ENCODE data around the gene UMAD1.
A peak's percentile ranks its signal among the peaks of the same experiment; 100 is the strongest.

The UMAD1 gene

GRCh38 chr7:7857143-7857583 lies 216.6 kb downstream of the UMAD1 start:
- Mint-ChIP-seq H3K36me3 (ENCODE audit: low read depth) (peaks cover 21% of the 10 kb centered on the region), H3K9me3 (peaks cover 23% of the 10 kb centered on the region), H3K4me3 (no peak overlapping the region), H3K27ac (no peak overlapping the region), H3K27me3 (no peaks in the 10 kb centered on the region), H3K4me1 (ENCODE audit: low read depth) (peaks cover 7% of the 10 kb centered on the region)
- intact Hi-C loops (cut with micrococcal nuclease) = no loop called here

- Mint-ChIP-seq H3K4me3 (no peak overlapping the region), H3K4me1 (ENCODE audit: low read depth) (peaks cover 10% of the 10 kb centered on the region), H3K27ac (peak overlapping the region; percentile 10), H3K9me3 (peaks cover 23% of the 10 kb centered on the region), H3K27me3 (no peaks in the 10 kb centered on the region), H3K36me3 (ENCODE audit: low read depth) (peaks cover 21% of the 10 kb centered on the region)
- intact Hi-C loops (cut with micrococcal nuclease) = no loop called here
These were observed 218.0 kb downstream of the UMAD1 start for GRCh38 chr7:7858559-7858958.

GRCh38 chr7:7859411-7859810 lies 218.9 kb downstream of the UMAD1 start:
- intact Hi-C loops (cut with micrococcal nuclease) = no loop called here
- Mint-ChIP-seq H3K4me1 (ENCODE audit: low read depth) (peaks cover 12% of the 10 kb centered on the region), H3K27me3 (no peaks in the 10 kb centered on the region), H3K27ac (no peak overlapping the region), H3K36me3 (ENCODE audit: low read depth) (peaks cover 19% of the 10 kb centered on the region), H3K9me3 (peaks cover 19% of the 10 kb centered on the region), H3K4me3 (no peak overlapping the region)

- Mint-ChIP-seq H3K27ac (no peak overlapping the region), H3K4me1 (ENCODE audit: low read depth) (peaks cover 12% of the 10 kb centered on the region), H3K27me3 (no peaks in the 10 kb centered on the region), H3K36me3 (ENCODE audit: low read depth) (peaks cover under 1% of the 10 kb centered on the region), H3K9me3 (peaks cover 1% of the 10 kb centered on the region), H3K4me3 (no peak overlapping the region)
- intact Hi-C loops (cut with micrococcal nuclease) = no loop called here
These were observed 220.7 kb downstream of the UMAD1 start for GRCh38 chr7:7861211-7861633.

- Mint-ChIP-seq H3K4me1 (ENCODE audit: low read depth) (peaks cover 12% of the 10 kb centered on the region), H3K9me3 (no peaks in the 10 kb centered on the region), H3K27ac (no peak overlapping the region), H3K27me3 (no peaks in the 10 kb centered on the region), H3K36me3 (ENCODE audit: low read depth) (no peaks in the 10 kb centered on the region), H3K4me3 (no peak overlapping the region)
- intact Hi-C loops (cut with micrococcal nuclease) = no loop called here
These were observed 221.8 kb downstream of the UMAD1 start for GRCh38 chr7:7862393-7862792.

- intact Hi-C loops (cut with micrococcal nuclease) = loop anchor here (5.0 kb wide), 1 partner anchor 99 kb away; the partner anchor contains the start of gene GLCCI1
- Mint-ChIP-seq H3K4me3 (no peak overlapping the region), H3K27ac (no peak overlapping the region), H3K4me1 (ENCODE audit: low read depth) (peaks cover 5% of the 10 kb centered on the region), H3K27me3 (no peaks in the 10 kb centered on the region), H3K9me3 (no peaks in the 10 kb centered on the region), H3K36me3 (ENCODE audit: low read depth) (no peaks in the 10 kb centered on the region)
These were observed 227.5 kb downstream of the UMAD1 start for GRCh38 chr7:7867846-7868571.

GRCh38 chr7:7868572-7868899 lies 228.0 kb downstream of the UMAD1 start:
- intact Hi-C loops (cut with micrococcal nuclease) = loop anchor here (5.0 kb wide), 1 partner anchor 99 kb away; the partner anchor contains the start of gene GLCCI1

GRCh38 chr7:7869036-7869435 lies 228.5 kb downstream of the UMAD1 start:
- H3K36me3 Mint-ChIP-seq (ENCODE audit: low read depth) = peaks cover 4% of the 10 kb centered on the region
- H3K4me1 Mint-ChIP-seq (ENCODE audit: low read depth) = no peaks in the 10 kb centered on the region
- no peaks in the 10 kb centered on the region for H3K27me3 Mint-ChIP-seq
- H3K4me3 Mint-ChIP-seq = no peak overlapping the region
- no peaks in the 10 kb centered on the region for H3K9me3 Mint-ChIP-seq
- intact Hi-C loops (cut with micrococcal nuclease) = loop anchor here (5.0 kb wide), 1 partner anchor 98 kb away; the partner anchor contains the start of gene GLCCI1
- H3K27ac Mint-ChIP-seq = no peak overlapping the region

More at GRCh38 chr7:7868572-7868899, 228.0 kb downstream of the UMAD1 start:
- no peak overlapping the region for H3K4me3 Mint-ChIP-seq
- no peaks in the 10 kb centered on the region for H3K9me3 Mint-ChIP-seq
- H3K27ac Mint-ChIP-seq = no peak overlapping the region
- peaks cover 1% of the 10 kb centered on the region for H3K4me1 Mint-ChIP-seq (ENCODE audit: low read depth)
- H3K27me3 Mint-ChIP-seq = no peaks in the 10 kb centered on the region
- H3K36me3 Mint-ChIP-seq (ENCODE audit: low read depth) = no peaks in the 10 kb centered on the region

- H3K9me3 Mint-ChIP-seq = peaks cover under 1% of the 10 kb centered on the region
- H3K36me3 Mint-ChIP-seq (ENCODE audit: low read depth) = peaks cover 8% of the 10 kb centered on the region
- H3K27me3 Mint-ChIP-seq = no peaks in the 10 kb centered on the region
- H3K4me3 Mint-ChIP-seq = no peak overlapping the region
- H3K27ac Mint-ChIP-seq = no peak overlapping the region
- intact Hi-C loops (cut with micrococcal nuclease) = loop anchor here (5.0 kb wide), 1 partner anchor 98 kb away; the partner anchor contains the start of gene GLCCI1
- H3K4me1 Mint-ChIP-seq (ENCODE audit: low read depth) = no peaks in the 10 kb centered on the region
These were observed 229.1 kb downstream of the UMAD1 start for GRCh38 chr7:7869651-7870050.

GRCh38 chr7:7870555-7870954 lies 230.0 kb downstream of the UMAD1 start:
- intact Hi-C loops (cut with micrococcal nuclease) = no loop called here
- no peaks in the 10 kb centered on the region for H3K4me1 Mint-ChIP-seq (ENCODE audit: low read depth)
- H3K9me3 Mint-ChIP-seq = peaks cover 8% of the 10 kb centered on the region

GRCh38 chr7:7876419-7876818 lies 235.9 kb downstream of the UMAD1 start:
- Mint-ChIP-seq H3K27me3 (no peaks in the 10 kb centered on the region), H3K4me1 (ENCODE audit: low read depth) (no peaks in the 10 kb centered on the region)

More at GRCh38 chr7:7870555-7870954, 230.0 kb downstream of the UMAD1 start:
- Mint-ChIP-seq H3K36me3 (ENCODE audit: low read depth) (peaks cover 8% of the 10 kb centered on the region), H3K4me3 (no peak overlapping the region), H3K27me3 (no peaks in the 10 kb centered on the region), H3K27ac (no peak overlapping the region)

GRCh38 chr7:7881581-7881980 lies 241.0 kb downstream of the UMAD1 start:
- peaks cover 6% of the 10 kb centered on the region for H3K4me1 Mint-ChIP-seq (ENCODE audit: low read depth)
- H3K36me3 Mint-ChIP-seq (ENCODE audit: low read depth) = peaks cover 6% of the 10 kb centered on the region
- no peak overlapping the region for H3K27ac Mint-ChIP-seq
- intact Hi-C loops (cut with micrococcal nuclease) = no loop called here
- H3K9me3 Mint-ChIP-seq = peaks cover 11% of the 10 kb centered on the region
- no peak overlapping the region for H3K4me3 Mint-ChIP-seq
- no peaks in the 10 kb centered on the region for H3K27me3 Mint-ChIP-seq

More at GRCh38 chr7:7876419-7876818, 235.9 kb downstream of the UMAD1 start:
- Mint-ChIP-seq H3K4me3 (no peak overlapping the region), H3K27ac (no peak overlapping the region), H3K9me3 (peaks cover 8% of the 10 kb centered on the region), H3K36me3 (ENCODE audit: low read depth) (peaks cover 8% of the 10 kb centered on the region)
- intact Hi-C loops (cut with micrococcal nuclease) = no loop called here

- H3K36me3 Mint-ChIP-seq (ENCODE audit: low read depth) = peaks cover 6% of the 10 kb centered on the region
- intact Hi-C loops (cut with micrococcal nuclease) = no loop called here
- peaks cover 11% of the 10 kb centered on the region for H3K9me3 Mint-ChIP-seq
- H3K27ac Mint-ChIP-seq = peak overlapping the region; percentile 56
- peaks cover 6% of the 10 kb centered on the region for H3K4me1 Mint-ChIP-seq (ENCODE audit: low read depth)
- no peak overlapping the region for H3K4me3 Mint-ChIP-seq
- no peaks in the 10 kb centered on the region for H3K27me3 Mint-ChIP-seq
These were observed 242.3 kb downstream of the UMAD1 start for GRCh38 chr7:7882888-7883287.

- Mint-ChIP-seq H3K4me3 (no peak overlapping the region), H3K4me1 (ENCODE audit: low read depth) (peaks cover 6% of the 10 kb centered on the region), H3K27ac (no peak overlapping the region), H3K36me3 (ENCODE audit: low read depth) (peaks cover 6% of the 10 kb centered on the region), H3K9me3 (peaks cover 11% of the 10 kb centered on the region), H3K27me3 (no peaks in the 10 kb centered on the region)
- intact Hi-C loops (cut with micrococcal nuclease) = no loop called here
These were observed 242.8 kb downstream of the UMAD1 start for GRCh38 chr7:7883394-7883793.

Data from dendritic cell treated with granulocyte-macrophage colony-stimulating factor and Interleukin-4, amounts not matched to agents 40 ng/mL and 50 ng/mL, for 4 days (primary cell).